ENCODE results near the gene DDX27. TPM values are rescaled to one million over a fixed set of nuclear protein-coding genes. Genes with fewer than 3 reads are reported as not detected.
A peak's percentile ranks its signal among the peaks of the same experiment; 100 is the strongest.

Gene DDX27
- total and polyA plus RNA-seq, 2 of the 13 experiments (the other 11 are each of a cell fraction or from before 2014, with no cell fraction given), result 42.6 to 72.8 TPM

DNA sequence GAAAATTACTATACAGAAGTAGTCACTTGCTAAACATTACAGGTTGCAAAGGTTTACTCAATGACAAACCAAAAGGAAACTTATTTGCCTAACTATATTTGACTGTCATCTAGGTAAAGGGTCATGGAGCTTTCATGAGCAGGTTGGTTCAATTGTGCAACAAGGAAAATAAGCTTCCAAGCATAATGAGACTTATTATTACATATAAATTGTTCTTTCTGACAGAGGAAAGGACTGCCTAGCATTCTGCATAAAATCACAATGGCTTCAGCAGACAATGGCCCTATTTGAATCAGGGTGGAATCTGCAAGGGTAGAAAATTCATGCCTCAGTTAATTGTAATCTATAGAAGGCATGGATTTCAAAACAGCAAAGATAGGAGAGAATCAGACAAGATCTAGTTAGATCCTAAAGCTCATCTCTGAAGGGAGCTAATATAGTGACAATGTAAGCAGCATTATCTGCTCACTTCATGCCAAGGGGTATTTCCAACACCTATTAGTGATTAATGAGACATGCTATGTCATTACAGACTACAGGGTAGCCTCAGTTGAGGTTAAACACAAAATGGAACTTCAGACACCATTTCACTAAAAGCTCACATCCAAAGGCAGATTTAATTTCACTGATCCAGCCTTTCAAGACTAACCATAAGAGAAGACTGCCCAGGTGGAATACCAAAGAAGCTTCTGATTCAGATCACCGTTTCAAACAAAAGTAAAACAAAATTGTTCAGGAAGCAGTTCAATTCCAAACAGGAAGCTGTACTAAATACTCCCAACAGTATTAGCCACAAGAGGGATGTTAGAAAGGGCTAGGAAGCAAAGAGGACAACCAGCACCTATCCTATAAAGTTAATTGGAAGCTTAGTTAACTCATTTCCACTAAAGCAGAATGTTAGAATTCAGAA is 39.6 kb upstream of the DDX27 start (continued):
- TF ChIP-seq, protein P1, sequence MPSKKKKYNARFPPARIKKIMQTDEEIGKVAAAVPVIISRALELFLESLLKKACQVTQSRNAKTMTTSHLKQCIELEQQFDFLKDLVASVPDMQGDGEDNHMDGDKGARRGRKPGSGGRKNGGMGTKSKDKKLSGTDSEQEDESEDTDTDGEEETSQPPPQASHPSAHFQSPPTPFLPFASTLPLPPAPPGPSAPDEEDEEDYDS (CRISPR knock-in tag; IDR thresholded peaks at IDR 0.05), result peak; percentile 26; the same call in 1 of the 2 replicates
- 0 out of 2 replicates have a peak, but pooled peaks have one; percentile 15 for TF ChIP-seq KDM3A (CRISPR knock-in tag; IDR thresholded peaks at IDR 0.05; ENCODE audit: low read depth)
- TF ChIP-seq ZNF138 (CRISPR knock-in tag; IDR thresholded peaks at IDR 0.05; ENCODE audit: low read depth), result no peak
- no peak for TF ChIP-seq ZNF547 (CRISPR knock-in tag; IDR thresholded peaks at IDR 0.05)
- TF ChIP-seq TAF15 (IDR thresholded peaks at IDR 0.05; ENCODE audit: low read depth, low read length, poor library complexity, severe bottlenecking), result no peak
- TF ChIP-seq ZFX (CRISPR knock-in tag; IDR thresholded peaks at IDR 0.05; ENCODE audit: low read depth), result no peak
- no peak for TF ChIP-seq PHF5A (CRISPR knock-in tag; IDR thresholded peaks at IDR 0.05; ENCODE audit: low read depth, unreplicated experiment)
- TF ChIP-seq POLR2AphosphoS5 (IDR thresholded peaks at IDR 0.05; ENCODE audit: low read depth, low read length), result no peak
- no peak for TF ChIP-seq HOXA3 (CRISPR knock-in tag; IDR thresholded peaks at IDR 0.05)
- TF ChIP-seq, protein P2, sequence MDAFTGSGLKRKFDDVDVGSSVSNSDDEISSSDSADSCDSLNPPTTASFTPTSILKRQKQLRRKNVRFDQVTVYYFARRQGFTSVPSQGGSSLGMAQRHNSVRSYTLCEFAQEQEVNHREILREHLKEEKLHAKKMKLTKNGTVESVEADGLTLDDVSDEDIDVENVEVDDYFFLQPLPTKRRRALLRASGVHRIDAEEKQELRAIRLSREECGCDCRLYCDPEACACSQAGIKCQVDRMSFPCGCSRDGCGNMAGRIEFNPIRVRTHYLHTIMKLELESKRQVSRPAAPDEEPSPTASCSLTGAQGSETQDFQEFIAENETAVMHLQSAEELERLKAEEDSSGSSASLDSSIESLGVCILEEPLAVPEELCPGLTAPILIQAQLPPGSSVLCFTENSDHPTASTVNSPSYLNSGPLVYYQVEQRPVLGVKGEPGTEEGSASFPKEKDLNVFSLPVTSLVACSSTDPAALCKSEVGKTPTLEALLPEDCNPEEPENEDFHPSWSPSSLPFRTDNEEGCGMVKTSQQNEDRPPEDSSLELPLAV (CRISPR knock-in tag; conservative IDR thresholded peaks at IDR 0.05; ENCODE audit: low read depth), result no peak
- no peak for TF ChIP-seq AGO1 (IDR thresholded peaks at IDR 0.05; ENCODE audit: low read depth, low read length, poor library complexity, severe bottlenecking)
- TF ChIP-seq HNRNPUL1 (IDR thresholded peaks at IDR 0.05; ENCODE audit: low read depth, low read length), result no peak; the same call in 1 of the 2 replicates
- TF ChIP-seq GLI4 (CRISPR knock-in tag; IDR thresholded peaks at IDR 0.05; ENCODE audit: borderline replicate concordance), result no peak
- TF ChIP-seq NFIB (CRISPR knock-in tag; IDR thresholded peaks at IDR 0.05; ENCODE audit: borderline replicate concordance), result no peak
- TF ChIP-seq ZNF672 (CRISPR knock-in tag; IDR thresholded peaks at IDR 0.05), result no peak
- peak; percentile 28; the same call in 1 of the 2 replicates for TF ChIP-seq ZNF614 (CRISPR knock-in tag; IDR thresholded peaks at IDR 0.05; ENCODE audit: borderline replicate concordance)
- TF ChIP-seq ZFP37 (CRISPR knock-in tag; IDR thresholded peaks at IDR 0.05; ENCODE audit: borderline replicate concordance), result no peak
- TF ChIP-seq NCOR1 (IDR thresholded peaks at IDR 0.05; ENCODE audit: borderline replicate concordance, low read length), result peak; percentile 47; the same call in 1 of the 2 replicates
- TF ChIP-seq, protein P3, sequence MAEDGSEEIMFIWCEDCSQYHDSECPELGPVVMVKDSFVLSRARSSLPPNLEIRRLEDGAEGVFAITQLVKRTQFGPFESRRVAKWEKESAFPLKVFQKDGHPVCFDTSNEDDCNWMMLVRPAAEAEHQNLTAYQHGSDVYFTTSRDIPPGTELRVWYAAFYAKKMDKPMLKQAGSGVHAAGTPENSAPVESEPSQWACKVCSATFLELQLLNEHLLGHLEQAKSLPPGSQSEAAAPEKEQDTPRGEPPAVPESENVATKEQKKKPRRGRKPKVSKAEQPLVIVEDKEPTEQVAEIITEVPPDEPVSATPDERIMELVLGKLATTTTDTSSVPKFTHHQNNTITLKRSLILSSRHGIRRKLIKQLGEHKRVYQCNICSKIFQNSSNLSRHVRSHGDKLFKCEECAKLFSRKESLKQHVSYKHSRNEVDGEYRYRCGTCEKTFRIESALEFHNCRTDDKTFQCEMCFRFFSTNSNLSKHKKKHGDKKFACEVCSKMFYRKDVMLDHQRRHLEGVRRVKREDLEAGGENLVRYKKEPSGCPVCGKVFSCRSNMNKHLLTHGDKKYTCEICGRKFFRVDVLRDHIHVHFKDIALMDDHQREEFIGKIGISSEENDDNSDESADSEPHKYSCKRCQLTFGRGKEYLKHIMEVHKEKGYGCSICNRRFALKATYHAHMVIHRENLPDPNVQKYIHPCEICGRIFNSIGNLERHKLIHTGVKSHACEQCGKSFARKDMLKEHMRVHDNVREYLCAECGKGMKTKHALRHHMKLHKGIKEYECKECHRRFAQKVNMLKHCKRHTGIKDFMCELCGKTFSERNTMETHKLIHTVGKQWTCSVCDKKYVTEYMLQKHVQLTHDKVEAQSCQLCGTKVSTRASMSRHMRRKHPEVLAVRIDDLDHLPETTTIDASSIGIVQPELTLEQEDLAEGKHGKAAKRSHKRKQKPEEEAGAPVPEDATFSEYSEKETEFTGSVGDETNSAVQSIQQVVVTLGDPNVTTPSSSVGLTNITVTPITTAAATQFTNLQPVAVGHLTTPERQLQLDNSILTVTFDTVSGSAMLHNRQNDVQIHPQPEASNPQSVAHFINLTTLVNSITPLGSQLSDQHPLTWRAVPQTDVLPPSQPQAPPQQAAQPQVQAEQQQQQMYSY (CRISPR knock-in tag; IDR thresholded peaks at IDR 0.05), result no peak
- no peak for TF ChIP-seq RORA (CRISPR knock-in tag; IDR thresholded peaks at IDR 0.05)
- no peak for TF ChIP-seq ZNF839 (CRISPR knock-in tag; IDR thresholded peaks at IDR 0.05; ENCODE audit: borderline replicate concordance)
- TF ChIP-seq ZKSCAN5 (CRISPR knock-in tag; IDR thresholded peaks at IDR 0.05), result no peak
- no peak for TF ChIP-seq TBX2 (CRISPR knock-in tag; IDR thresholded peaks at IDR 0.05; ENCODE audit: borderline replicate concordance)
- no peak for TF ChIP-seq MEIS2 (CRISPR knock-in tag; IDR thresholded peaks at IDR 0.05)
